EL (cell line): Measurements from ENCODE around the gene KIAA0825.
"Not testable (repeated sequence)": the region's sequence is repeated elsewhere in the genome, so short reads cannot be mapped to it uniquely, and the experiment has no call there.

Experiments
- DNase-seq: peaks from one replicate; pipeline ENCODE4 v3.0.0-alpha.2; 2016

Gene KIAA0825

GRCh38 chr5:94157704-94158539, 460.5 kb downstream of the KIAA0825 start:
- DNase-seq = no peak

DNA sequence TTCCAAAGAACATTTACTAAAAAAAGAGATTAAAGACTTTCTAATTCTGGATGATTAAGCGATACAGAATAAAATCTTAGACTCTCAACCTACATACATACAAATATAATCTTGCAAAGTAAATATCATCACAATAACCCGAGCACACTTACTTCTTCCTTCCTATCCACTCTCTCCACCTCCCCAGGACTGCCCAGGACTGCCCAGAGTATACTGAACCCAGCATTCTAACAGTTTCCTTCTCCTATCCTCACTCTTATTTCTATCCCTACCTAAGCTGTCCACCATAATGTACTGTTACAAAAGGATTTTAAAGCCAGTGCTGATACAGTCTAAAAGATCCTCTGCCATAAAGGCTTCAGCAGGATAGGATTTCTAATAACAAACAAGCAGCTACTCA, 463.7 kb downstream of the KIAA0825 start:
- no peak for DNase-seq

- no peak for DNase-seq
Observed at GRCh38 chr5:94153736-94154450, 464.5 kb downstream of the KIAA0825 start.

DNA sequence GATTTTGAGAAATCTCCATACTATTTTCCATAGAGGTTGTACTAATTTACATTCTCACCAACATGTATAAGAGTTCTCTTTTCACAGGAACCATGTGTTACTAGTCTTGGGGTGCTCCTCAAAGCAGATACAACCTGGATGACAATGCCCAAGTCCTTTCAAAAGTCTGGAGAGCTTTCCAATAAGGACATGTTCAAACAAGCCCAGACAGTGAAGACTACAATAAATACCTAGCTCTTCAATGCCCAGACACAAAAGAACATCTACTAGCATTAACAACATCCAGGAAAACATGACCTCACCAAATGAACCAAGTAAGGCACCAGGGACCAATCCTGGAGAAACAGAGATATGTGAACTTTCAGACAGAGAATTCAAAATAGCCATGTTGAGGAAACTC, 474.8 kb downstream of the KIAA0825 start:
- DNase-seq = not testable (repeated sequence)

GRCh38 chr5:94140300-94140699, 478.1 kb downstream of the KIAA0825 start:
- no peak for DNase-seq

DNA sequence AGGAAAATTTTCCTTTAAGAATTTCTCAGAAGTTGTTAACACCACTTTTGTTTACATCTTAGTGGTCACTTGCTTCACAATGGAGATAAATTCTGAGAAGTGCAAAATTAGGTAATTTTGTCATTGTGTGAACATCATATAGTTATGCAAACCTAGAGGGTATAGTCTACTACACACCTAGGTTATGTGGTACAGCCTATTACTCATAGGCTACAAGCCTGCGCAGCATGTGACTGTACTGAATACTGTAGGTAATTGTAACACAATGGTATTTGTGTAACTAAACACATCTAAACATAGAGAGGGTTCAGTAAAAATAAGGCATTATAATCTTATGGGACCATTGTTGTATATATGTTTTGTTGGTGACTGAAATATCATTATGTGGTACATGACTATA, 488.3 kb downstream of the KIAA0825 start:
- DNase-seq = no peak

DNA sequence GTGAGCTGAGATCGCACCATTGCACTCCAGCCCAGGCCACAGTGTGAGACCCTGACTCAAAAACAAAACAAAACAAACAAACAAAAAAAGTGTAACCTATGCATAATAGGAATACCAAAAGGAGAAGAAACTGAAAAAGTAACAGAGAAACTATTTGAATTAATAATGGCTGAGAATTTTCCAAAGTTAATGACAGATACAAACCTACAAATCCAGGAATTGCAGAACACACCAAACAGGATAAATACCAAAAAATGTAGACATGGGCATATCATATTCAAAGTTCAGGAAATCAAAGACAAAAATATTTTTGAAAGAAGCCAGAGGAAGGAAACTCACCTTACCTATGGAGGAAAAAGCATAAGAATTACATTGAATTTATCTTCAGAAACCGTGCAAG, 493.3 kb downstream of the KIAA0825 start:
- no peak for DNase-seq

GRCh38 chr5:94116317-94116716, 502.1 kb downstream of the KIAA0825 start:
- DNase-seq = not testable (repeated sequence)

DNA sequence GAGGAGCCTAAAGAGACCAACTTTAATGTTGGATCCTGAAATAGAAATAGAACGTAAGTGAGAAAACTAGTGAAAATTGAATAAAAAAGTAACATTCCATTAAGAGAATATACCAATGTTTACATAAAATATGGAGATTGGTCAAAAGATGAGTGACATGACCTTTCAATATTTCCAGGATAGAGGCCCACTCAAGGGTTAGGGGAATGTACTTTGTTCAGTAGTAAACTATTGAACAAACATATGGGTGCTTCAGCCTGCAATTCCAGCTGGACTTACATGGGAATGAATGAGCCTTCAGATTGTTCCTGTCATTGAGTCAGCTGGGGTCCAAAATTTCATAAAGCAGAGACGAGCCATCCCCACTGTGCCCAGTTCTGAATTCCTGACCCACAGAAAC, 505.3 kb downstream of the KIAA0825 start:
- DNase-seq = no peak

DNA sequence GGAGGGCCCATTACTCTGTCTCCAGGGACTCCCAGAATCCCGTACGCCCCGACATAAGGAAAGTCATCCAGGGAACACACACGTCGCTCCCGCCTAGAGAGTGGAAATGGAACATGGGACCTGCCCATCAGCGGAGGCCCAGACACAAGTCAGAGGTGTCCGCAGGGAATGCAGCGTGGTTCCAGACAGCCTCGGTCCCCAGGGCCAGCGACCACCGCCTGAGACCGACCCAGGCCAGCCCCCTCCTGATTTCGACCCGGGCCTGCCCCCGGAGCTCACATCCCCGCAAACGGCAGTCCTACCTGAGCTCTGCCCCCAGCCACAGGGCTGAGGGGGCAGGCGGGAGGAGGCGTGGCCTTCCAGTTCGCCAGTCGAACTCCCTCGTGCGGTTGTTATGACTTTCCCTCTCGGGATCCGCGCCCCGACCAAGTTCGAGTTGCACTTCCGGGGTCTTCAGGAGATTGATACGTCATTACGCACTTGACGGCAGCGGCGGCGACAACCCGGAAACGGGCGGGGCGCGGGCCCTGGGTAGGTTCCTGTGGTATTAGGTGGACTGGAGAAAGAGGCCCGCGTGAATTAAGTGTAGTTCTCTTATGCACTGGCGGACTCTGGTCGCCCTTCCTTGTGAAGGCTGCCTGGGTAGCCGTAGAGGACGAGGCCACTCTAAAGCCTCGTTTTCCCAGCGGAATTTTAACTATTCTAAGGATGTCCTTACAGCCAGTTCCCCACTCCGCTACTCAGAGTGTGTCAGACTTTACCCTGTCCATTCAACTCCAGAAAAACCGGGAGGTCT, 507.0 kb downstream of the KIAA0825 start:
- peak; percentile 98 for DNase-seq

- DNase-seq = no peak
Observed at GRCh38 chr5:94103514-94104245, 514.7 kb downstream of the KIAA0825 start.
